Anterior cingulate cortex (tissue), 58 donors: Measurements from ENCODE around the gene FSD1L.
A peak's percentile ranks its signal among the peaks of the same experiment; 100 is the strongest.

ENCODE experiments used
- DNase-seq, 58 donors: peaks; one replicate each; lab custom pipeline; 2025; lab: John Stamatoyannopoulos, UW

The FSD1L gene

DNA sequence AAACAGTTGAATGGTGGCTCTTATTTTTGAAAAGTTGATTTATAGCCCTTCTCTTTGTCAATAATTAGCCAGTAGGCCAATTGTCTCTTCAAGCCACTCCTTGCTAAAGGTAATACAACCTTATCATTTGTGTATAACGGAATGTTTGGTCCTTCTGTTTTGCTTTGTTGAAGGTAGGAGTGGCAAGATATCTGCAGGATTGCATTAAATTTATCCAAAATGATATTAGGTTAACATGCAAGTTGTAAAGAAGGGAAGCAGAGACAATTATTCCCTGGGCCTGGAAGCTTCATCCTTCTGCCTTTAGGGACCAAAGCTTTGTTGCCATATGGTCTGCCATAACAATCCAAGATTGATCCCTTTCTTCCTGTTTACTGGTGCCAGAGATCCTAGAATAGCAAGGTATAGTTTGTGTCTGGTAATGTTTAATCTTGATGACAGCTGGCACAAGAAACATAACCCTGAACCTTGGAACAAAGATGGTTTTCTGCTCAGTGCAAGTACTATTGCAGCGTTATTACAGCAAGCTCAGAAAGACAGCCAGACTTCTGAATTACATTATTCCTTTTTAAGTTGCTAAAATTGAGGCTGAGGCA is 15.5 kb upstream of the FSD1L start:
- DNase-seq: no peak

GRCh38 chr9:105435453-105435852 is 12.4 kb upstream of the FSD1L start:
- no peak for DNase-seq

DNA sequence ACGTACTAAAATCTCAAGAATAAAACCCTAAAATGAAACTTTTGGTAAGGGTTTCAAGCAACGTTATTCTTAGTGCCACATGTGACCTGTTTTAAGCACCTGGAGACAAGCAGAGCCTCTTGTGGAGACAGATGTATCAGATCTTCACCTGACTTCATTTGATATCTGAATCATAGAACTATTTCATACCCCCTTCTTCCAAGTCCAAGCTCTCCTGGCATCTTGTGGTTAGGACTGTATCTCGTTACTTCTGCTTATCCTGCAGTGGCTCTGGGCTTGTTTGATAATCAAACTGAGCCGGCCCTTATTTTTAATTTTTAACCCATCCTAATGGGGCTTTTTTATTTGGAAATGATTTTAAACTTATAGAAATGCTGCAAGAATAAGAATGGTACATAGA is 11.1 kb upstream of the FSD1L start:
- DNase-seq: no peak

DNA sequence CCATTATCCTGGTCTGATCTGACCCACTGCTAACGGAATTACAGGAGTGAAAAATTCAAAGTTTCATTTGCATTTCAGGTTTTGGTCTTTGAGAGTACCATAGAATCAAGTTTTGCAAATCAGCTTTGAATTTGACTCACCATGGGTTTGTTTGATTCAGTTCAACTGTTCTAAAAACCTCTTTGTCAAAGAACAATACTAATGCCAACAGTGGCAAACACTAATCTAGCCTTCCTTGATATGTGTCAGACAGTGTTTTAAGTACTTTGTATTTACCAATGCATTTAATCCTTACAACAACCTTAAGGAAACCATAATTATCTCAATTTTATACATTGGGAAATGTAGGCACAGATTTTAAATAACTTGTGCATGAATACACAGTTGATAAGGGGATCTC is 10.1 kb upstream of the FSD1L start:
- no peak for DNase-seq

GRCh38 chr9:105438141-105438806 is 9.6 kb upstream of the FSD1L start:
- no peak for DNase-seq

DNA sequence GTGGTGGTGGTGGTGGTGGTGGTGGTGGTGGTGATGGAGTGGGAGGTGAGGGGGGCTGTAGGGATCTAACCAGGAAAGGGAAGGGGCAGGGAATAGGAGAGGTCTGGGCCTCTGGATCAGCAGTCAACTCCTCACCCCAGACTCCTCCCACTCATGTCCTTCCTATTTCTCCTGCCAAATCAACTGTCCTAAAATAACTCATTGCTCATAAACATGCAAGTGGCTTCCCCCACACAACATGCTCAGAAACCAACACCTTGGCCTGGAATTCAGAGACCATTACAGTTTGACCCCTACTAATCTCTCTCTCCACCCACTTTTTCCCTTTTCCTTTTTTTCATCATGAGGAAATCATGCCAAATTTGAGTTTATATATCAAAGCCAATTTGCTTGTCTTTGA is 8.4 kb upstream of the FSD1L start:
- no peak for DNase-seq

DNA sequence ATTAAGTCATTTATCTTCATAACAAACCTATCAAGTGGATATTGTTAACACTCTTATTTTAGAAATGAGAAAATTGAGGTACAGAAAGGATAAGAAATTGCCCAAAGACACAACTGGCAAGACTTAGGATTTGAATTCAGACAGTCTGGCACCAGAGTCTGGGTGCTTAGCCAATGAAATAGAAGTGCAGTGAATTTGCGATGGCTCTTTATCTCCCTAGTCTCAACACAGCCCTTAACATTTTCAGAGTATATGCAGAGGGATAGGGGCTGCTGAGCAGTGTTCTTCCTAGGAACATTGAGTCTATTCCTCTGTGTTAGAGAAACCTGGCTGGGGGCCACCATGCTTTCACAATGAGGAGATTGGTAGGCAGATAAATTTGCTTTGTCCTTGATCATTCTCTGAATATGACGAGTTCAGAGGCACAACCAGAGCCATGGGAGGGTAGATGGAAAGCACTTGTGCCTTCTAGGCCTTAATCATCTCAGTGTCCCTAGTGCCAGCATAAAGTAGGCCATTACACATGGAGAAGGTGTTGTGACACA is 6.1 kb upstream of the FSD1L start:
- peak in 2 of 58 donors; percentile 4 to 36 for DNase-seq

DNA sequence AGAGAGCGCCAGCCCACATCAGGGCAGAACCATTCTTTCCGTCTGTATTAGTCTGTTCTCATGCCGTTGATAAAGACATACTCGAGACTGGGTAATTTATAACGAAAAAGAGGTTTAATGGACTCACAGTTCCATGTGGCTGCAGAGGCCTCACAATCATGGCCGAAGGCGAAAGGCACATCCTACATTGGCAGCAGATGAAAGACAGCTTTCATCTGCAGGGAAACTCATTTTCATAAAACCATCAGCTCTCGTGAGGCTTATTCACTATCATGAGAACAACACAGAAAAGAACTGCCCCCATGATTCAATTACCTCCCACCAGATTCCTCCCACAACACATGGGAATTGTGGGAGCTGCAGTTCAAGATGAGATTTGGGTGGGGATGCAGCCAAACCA is 4.7 kb upstream of the FSD1L start:
- DNase-seq: peak in 2 of 58 donors; percentile 25 to 43

GRCh38 chr9:105444130-105444529 is 3.7 kb upstream of the FSD1L start:
- no peak for DNase-seq

DNA sequence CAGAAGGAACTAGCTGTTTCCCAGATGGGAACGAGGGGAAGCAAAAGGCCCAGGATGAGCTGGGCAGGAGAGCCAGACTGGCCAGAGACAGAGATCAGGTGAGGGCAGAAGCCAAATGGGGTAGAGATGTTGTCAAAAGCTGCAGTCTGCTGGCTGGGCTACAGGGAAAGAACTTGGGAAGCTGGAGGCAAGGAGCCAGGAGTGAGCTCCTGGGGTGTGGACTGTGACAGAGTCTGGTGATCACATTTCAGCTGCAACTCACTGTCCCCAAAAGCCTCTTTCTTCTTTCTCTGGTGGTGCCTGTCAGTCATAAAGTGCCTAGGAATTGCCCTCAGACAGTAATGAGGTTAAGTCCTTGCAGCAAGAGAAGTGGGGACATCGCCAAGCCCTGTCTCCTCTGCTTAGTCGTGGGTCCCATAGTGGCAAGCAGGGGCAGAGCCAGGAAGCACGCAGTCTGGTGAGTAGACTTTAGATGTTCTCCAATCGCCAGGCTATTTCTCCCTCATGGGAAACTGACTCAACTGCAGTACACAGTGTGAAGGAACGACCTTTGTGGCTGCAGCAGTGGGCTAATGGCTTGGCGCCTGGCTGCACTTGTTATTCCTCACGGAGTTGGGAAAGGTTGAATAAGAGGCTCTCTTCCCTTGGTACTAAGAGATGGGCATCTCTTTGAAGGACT is 2.5 kb upstream of the FSD1L start:
- DNase-seq: peak in 8 of 58 donors; percentile 21 to 51 (median 27)

DNA sequence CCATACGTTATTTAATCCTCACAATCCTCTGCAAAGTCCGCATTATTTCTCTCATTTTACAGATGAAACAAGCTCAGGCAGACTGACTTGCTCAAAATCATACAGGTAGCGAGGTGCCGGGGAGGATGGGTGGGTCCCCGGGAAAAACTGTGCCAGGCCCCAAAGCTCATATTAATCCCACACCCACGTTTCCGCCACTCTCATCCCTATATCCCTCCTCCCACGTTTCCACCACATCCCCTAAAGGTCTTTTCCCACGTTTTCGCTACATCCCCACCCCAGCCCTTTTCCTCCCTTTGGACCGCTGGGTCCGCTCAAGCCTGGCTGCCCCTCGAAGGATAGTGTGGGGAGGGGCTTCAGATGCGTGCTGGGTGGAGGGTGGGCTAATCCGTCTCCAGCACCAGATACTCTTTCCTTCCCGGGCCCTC is 434 bp upstream of the FSD1L start:
- DNase-seq: peak in 1 of 58 donors; percentile 55

DNA sequence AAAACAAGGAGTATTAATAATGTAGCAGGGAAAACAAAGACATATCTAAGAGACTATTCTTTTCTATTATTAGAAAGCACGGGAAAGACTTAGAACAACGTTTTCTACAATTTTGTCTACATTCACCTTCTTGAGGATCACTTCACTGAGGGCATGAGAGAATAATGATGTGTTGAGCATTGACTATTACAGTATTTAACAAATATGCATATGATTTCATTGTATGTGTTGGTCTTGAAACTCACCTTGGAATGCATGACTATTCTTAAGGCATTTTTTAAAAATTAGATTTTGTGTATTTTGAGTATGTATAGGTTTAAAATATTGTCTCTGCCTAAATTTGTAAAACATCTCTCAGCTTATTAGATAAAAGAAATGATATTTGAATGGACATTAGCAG is 1.2 kb downstream of the FSD1L start:
- no peak for DNase-seq

GRCh38 chr9:105452185-105452584 is 4.4 kb downstream of the FSD1L start:
- no peak for DNase-seq

- DNase-seq: no peak
Measured at GRCh38 chr9:105455836-105456475, 8.1 kb downstream of the FSD1L start.

DNA sequence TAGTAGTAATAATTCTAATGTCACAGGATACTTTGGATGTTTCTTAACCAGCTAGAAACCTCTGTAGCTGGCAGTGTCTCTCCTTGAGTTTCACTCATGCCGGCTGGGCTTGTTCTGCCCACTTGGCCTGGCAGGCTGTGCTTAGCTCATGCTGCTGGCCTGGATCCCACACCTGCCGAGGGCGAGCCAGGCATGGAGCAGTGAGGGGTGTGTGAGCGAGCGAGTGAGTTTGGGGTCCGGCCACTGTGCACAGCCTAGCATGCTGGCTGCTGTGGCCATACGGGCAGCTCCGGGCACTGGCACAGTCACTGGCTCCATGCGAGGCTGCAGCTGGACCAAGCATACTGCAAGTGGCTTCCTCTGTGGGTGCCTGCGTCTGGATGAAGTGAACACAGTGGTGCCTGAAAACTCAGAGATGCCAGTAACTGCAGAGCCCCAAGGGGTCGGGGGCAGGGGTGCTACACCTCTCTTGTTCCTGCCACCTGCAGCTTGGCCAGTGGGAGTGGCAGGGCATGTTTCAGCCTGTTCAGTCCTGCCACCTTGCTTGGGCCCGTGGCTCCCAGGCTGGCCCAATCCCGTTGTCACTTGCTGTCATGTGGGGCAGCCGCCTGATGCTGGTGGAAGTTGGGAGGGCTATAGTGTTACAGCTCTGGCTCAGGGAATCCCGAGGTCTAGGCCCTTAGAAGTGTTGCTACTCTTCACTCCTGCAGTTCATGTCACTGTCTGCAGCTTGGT is 9.9 kb downstream of the FSD1L start:
- peak in 5 of 58 donors; percentile 3 to 31 (median 16) for DNase-seq

DNA sequence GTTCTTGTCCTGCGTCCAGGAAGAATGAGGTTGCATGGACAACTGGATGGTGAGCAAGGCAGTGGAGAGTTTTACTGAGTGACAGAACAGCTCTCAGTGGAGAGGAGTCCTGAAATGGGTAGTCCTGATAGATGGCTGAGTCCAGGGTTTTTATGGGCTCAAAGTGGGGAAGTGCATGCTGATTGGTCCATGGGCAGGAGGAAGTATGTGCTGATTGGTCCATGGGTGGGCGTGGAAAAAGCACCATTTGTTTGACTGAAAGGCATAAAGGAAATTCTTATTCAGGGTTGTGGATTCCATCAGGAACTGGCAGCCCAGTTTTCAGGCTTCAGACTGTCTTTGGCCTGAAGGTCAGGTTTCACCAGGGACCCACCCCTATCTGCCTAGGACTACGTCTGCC is 10.6 kb downstream of the FSD1L start:
- no peak for DNase-seq

DNA sequence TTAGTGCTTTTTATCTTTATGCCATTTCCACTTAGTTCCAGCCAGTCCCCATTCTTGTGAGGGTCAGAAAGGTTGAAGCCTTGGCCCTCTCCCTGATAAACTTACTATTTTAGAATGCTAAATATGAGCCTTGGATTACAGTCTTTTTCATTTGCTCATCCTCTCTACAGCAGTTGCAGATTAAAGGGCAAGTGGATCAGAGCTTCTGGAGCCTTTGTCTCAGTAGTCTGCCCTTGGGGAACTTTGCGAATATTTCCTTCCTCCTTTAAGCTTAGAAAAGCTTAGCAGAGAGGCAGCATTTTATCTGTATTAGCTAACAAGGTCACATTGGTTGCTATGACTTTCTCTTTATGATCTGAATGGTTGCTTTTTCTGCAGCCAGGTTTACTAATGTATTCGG is 11.5 kb downstream of the FSD1L start:
- no peak for DNase-seq

- no peak for DNase-seq
Measured at GRCh38 chr9:105466898-105467455, 19.1 kb downstream of the FSD1L start.

DNA sequence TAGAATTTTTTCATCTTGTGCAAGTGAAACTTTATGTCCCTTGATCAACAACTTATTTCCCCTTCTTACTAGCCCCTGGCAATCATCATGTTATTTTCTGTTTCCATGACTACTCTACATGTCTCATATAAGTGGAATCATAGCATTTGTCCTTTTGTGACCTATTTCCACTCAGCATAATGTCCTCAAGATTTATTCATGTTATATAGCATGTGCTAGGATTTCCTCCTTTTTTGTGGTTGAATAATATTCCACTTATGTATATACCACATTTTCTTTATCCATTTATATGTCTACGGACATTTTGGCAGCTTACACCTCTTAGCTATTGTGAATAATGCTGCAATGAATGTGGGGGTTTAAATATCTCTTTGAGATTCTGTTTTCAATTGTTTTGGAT is 21.0 kb downstream of the FSD1L start:
- DNase-seq: no peak

GRCh38 chr9:105473221-105473620 is 25.4 kb downstream of the FSD1L start:
- DNase-seq: no peak
